ENCODE measurements around the gene POU6F2. TPM values are rescaled to one million over a fixed set of nuclear protein-coding genes. Genes with fewer than 3 reads are reported as not detected.

POU6F2 gene
- total RNA-seq, 4 donors from 2014 or later: 0.48 to 0.82 TPM; not detected in 2

DNA sequence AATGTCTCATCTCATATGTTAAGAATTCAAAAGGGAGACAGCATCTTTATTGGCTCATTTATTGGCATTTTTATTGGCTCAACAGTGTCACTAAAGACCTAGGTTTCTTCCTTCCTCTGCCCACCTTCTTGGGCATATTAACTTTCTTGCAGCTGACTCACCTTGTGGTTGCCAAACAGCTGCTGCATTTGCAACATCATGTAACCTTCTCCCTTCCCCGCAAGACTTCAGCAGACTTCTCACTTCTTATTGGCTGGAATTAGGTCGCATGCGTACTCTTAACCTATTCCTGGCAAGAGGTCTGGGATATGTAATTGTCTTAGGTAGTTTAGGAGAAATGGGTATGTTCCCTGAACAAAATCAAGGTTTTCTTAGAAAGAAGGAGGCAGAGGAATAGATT is 263.2 kb downstream of the POU6F2 start:
- Histone ChIP-seq H3K27ac (no peak overlapping the region), H3K4me3 (no peak overlapping the region), H3K4me1 (no peaks in the 10 kb centered on the region), H3K27me3 (peaks cover 2% of the 10 kb centered on the region), H3K36me3 (no peaks in the 10 kb centered on the region), H3K9me3 (peaks cover 0 to 7% of the 10 kb centered on the region in 2 donors)
- no peak for DNase-seq
- in situ Hi-C loops (cut with MboI; ENCODE audit: low pct_ligation_motif_present in 1 of 4, low pct_unique_long_range_greater_than_20kb in 1 of 4, low sequenced_read_pairs in 3 of 4): no loop called here
- intact Hi-C loops (cut with DNase I; ENCODE audit: low total_unique reads): no loop called here
- WGBS, 2 donors (ENCODE audit: low coverage in 1 of 2): 65 to 80% methylated on average over 3 of the region's 3 CpGs
- no peak for TF ChIP-seq POLR2A (IDR thresholded peaks at IDR 0.05)
- TF ChIP-seq EP300 (IDR thresholded peaks at IDR 0.05; ENCODE audit: low read depth): no peak
- TF ChIP-seq, protein P1, sequence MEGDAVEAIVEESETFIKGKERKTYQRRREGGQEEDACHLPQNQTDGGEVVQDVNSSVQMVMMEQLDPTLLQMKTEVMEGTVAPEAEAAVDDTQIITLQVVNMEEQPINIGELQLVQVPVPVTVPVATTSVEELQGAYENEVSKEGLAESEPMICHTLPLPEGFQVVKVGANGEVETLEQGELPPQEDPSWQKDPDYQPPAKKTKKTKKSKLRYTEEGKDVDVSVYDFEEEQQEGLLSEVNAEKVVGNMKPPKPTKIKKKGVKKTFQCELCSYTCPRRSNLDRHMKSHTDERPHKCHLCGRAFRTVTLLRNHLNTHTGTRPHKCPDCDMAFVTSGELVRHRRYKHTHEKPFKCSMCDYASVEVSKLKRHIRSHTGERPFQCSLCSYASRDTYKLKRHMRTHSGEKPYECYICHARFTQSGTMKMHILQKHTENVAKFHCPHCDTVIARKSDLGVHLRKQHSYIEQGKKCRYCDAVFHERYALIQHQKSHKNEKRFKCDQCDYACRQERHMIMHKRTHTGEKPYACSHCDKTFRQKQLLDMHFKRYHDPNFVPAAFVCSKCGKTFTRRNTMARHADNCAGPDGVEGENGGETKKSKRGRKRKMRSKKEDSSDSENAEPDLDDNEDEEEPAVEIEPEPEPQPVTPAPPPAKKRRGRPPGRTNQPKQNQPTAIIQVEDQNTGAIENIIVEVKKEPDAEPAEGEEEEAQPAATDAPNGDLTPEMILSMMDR (IDR thresholded peaks at IDR 0.05): no peak
- TF ChIP-seq POLR2AphosphoS5 (IDR thresholded peaks at IDR 0.05): no peak

DNA sequence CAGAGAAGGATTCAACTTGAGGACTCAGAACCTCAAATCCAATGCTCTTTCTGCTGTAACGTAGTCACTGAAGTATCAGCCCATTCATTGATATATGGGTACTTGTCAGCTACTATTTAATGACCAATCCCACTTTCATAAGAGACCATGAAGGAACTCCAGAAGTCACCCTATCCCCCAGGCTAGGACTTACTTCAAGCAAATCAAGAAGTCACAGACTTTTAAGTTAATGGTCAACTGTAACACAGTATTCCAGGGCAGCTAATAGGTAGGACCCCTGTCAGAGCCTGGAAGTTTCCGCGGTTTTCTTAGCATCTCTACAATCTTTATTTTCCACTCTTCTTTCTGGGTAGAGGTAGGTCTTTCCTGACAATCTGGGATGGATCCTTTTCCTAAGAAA is 269.9 kb downstream of the POU6F2 start:
- in situ Hi-C loops (cut with MboI; ENCODE audit: low pct_ligation_motif_present in 1 of 4, low pct_unique_long_range_greater_than_20kb in 1 of 4, low sequenced_read_pairs in 3 of 4): no loop called here
- Histone ChIP-seq H3K27ac (no peak overlapping the region), H3K36me3 (no peaks in the 10 kb centered on the region), H3K4me3 (no peak overlapping the region), H3K9me3 (no peaks in the 10 kb centered on the region), H3K4me1 (no peaks in the 10 kb centered on the region), H3K27me3 (peaks cover 2% of the 10 kb centered on the region)
- TF ChIP-seq, protein P1 (IDR thresholded peaks at IDR 0.05): no peak
- no peak for TF ChIP-seq EP300 (IDR thresholded peaks at IDR 0.05; ENCODE audit: low read depth)
- TF ChIP-seq POLR2A (IDR thresholded peaks at IDR 0.05): no peak
- no peak for TF ChIP-seq POLR2AphosphoS5 (IDR thresholded peaks at IDR 0.05)
- WGBS, 2 donors (ENCODE audit: low coverage in 1 of 2): 83 to 91% methylated on average over 3 of the region's 3 CpGs
- DNase-seq: no peak
- intact Hi-C loops (cut with DNase I; ENCODE audit: low total_unique reads): no loop called here

DNA sequence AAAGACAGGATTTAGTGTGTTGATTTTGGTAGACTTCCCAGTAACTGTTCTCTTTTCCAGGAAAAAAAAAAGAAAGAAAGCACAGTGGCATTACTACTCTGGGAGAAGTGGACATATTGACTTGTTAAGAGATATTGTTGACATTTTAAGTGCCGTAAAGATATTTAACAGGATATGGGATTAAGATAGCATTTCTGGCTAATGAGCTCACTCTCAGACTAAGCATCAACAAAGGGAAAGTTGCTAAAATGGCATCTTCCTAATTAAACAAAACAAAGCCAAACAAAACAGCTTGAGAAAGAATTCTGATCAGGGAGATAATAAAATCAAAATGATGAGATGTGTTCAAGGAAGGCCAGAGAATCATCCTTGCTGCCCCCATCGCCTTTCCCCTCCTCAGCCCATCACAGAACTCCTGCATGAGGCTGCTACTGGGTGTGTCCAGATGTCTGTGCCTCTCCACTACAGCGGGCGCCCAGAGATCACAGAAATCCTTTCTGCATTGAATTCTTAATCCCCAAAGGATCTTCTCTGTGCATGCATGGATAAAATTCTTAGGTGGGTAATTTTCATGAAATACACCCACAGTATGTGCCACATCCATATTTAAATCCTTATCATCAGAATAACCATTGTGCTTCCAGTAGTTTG is 270.5 kb downstream of the POU6F2 start:
- no peak overlapping the region for H3K4me3 ChIP-seq
- peaks cover 2% of the 10 kb centered on the region for H3K27me3 ChIP-seq
- H3K9me3 ChIP-seq: no peaks in the 10 kb centered on the region
- TF ChIP-seq, protein P1 (IDR thresholded peaks at IDR 0.05): no peak
- TF ChIP-seq POLR2A (IDR thresholded peaks at IDR 0.05) (no peak), POLR2AphosphoS5 (IDR thresholded peaks at IDR 0.05) (no peak), EP300 (IDR thresholded peaks at IDR 0.05; ENCODE audit: low read depth) (no peak)
- H3K27ac ChIP-seq: no peak overlapping the region
- WGBS, 2 donors (ENCODE audit: low coverage in 1 of 2): 62 to 69% methylated on average over 4 of the region's 4 CpGs
- intact Hi-C loops (cut with DNase I; ENCODE audit: low total_unique reads): no loop called here
- DNase-seq: no peak
- no peaks in the 10 kb centered on the region for H3K4me1 ChIP-seq
- H3K36me3 ChIP-seq: no peaks in the 10 kb centered on the region
- in situ Hi-C loops (cut with MboI; ENCODE audit: low pct_ligation_motif_present in 1 of 4, low pct_unique_long_range_greater_than_20kb in 1 of 4, low sequenced_read_pairs in 3 of 4): no loop called here

- Histone ChIP-seq H3K27ac (no peak overlapping the region), H3K36me3 (no peaks in the 10 kb centered on the region), H3K9me3 (no peaks in the 10 kb centered on the region), H3K4me1 (no peaks in the 10 kb centered on the region), H3K27me3 (peaks cover 2% of the 10 kb centered on the region), H3K4me3 (no peak overlapping the region)
- TF ChIP-seq, protein P1 (IDR thresholded peaks at IDR 0.05): no peak
- TF ChIP-seq POLR2AphosphoS5 (IDR thresholded peaks at IDR 0.05) (no peak), POLR2A (IDR thresholded peaks at IDR 0.05) (no peak), EP300 (IDR thresholded peaks at IDR 0.05; ENCODE audit: low read depth) (no peak)
- 62 to 76% methylated on average over 3 of the region's 3 CpGs for WGBS, 2 donors (ENCODE audit: low coverage in 1 of 2)
- intact Hi-C loops (cut with DNase I; ENCODE audit: low total_unique reads): no loop called here
- in situ Hi-C loops (cut with MboI; ENCODE audit: low pct_ligation_motif_present in 1 of 4, low pct_unique_long_range_greater_than_20kb in 1 of 4, low sequenced_read_pairs in 3 of 4): no loop called here
- DNase-seq: no peak
Measured at GRCh38 chr7:39248692-39249090, 271.0 kb downstream of the POU6F2 start.

Data from transverse colon (tissue), 4 donors.